AML-193 (cell line): ENCODE results near the gene ZNF584.

Experiments used
- DNase-seq, 2 experiments: peaks; one replicate each; lab custom pipeline; 2025; lab: John Stamatoyannopoulos, UW

Gene ZNF584

GRCh38 chr19:58466089-58466759 is 57.8 kb downstream of the ZNF584 start:
- DNase-seq = no peak

- DNase-seq = peak; percentile 92 to 94
These were observed 58.5 kb downstream of the ZNF584 start, which contains the start of gene ZNF324 for GRCh38 chr19:58466760-58467589. ZNF324 (plus strand) TSS chr19:58467080; CDS start chr19:58469186, 2,106 bp downstream.
